HG03039 (cell line): ENCODE data around the gene AGR2.

Source experiments
- ATAC-seq: cut with Tn5 transposase; IDR thresholded peaks from one replicate; pipeline ENCODE4 v1.9.1; 2021; ENCODE audit warnings: mild to moderate bottlenecking, moderate library complexity; ENCODE audit not compliant: unreplicated experiment

AGR2 gene

DNA sequence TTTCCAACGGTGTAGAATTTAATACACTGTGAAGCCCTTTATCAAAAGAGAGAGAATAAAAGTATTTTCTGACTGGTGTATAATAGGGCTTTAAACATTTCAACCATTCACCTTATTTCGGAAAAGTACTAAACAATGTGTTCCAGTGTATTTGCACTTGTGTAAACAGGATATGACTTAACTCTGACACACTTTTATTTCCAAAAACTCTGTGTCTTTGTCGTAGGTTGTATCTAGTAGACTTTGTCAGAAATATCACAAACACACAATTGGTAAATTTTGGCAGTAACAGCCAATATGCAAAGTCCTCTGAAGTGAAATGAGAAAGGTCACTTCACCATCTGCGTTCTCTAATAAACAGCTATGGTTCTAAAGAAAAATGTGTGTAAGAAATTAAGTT, 61.6 kb downstream of the AGR2 start:
- no peak for ATAC-seq

DNA sequence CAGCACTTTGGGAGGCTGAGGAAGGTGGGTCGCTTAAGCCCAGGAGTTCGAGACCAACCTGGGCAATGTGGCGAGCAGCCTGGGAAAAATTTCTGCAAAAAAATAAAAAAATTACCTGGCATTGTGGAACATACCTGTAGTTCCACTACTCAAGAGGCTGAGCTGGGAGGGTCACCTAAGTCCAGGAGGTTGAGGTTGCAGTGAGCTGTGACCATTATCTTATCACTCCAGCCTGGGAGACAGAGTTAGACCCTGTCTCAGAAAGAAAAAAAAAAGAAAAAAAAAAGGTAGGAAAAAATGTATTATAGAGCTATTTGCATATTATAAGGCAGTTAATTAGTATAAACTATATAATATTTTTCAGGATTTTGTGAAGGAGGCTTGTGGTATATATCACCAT, 62.3 kb downstream of the AGR2 start:
- no peak for ATAC-seq
